HG02970 (cell line): ENCODE measurements around the gene CDH5.

Experiments
- ATAC-seq: cut with Tn5 transposase; IDR thresholded peaks from one replicate; pipeline ENCODE4 v1.9.1; 2021; ENCODE audit warnings: mild to moderate bottlenecking, moderate library complexity, moderate number of reproducible peaks; ENCODE audit not compliant: unreplicated experiment, low FRiP score

CDH5 gene

DNA sequence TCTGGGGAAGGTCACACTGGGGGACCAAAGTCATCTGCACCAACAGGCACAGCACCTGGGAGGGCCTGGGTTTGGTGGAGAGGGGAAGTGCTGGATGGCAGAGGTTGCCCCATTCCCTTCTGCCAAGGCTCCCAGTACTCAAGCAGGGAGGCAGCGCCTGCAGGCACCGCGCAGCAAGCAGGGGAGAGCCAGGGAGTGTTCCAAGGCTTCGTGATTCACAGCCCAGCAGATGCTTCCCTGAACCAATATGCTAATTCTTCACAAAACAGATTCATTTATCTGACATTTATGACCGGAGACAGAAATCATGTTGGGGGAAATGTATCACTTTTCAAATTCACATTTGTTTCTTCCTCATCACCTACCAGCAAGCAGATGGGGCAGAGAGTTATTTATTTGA lies 13.4 kb upstream of the CDH5 start:
- ATAC-seq: no peak

DNA sequence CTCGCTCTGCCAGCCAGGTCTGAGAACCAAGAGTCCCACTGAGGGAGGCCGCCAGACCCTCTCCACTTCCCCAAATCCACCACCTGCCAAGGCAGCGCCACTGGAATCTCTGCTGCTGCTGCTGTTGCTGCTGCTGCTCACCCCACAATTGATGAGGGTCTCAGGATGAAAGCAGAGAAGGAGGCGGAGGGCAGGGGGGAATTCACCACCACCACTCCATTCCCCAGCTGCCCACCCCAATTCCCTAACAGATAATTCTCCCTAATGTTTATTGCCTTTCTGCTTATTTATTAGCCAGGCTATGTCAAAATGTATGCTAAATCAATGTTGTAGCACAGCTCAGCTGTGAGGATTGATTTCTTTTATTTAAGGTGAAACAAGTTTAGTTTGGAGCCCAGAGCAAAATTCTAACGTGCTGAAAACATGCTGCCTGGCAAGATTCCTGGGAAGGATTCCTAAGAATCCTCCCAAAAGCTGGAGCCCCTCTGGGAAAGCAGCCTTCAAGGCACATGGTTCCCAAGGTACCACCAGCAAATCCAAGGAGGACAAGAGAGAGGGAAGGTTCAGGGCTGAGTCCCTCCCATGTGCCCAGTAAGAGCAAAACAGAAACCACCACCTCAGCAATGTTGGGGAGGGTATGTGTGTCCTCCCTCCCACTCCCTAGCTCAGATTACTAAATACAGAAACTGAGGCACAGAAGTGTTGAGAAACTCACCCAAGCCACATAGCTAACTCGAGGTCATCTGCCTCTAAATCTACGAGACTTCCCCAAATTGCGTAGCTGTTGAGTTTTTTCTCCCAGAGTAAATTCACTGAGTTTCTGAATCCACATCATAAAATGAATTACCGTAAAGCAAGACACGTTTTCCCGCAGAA lies 12.2 kb upstream of the CDH5 start:
- ATAC-seq: no peak

DNA sequence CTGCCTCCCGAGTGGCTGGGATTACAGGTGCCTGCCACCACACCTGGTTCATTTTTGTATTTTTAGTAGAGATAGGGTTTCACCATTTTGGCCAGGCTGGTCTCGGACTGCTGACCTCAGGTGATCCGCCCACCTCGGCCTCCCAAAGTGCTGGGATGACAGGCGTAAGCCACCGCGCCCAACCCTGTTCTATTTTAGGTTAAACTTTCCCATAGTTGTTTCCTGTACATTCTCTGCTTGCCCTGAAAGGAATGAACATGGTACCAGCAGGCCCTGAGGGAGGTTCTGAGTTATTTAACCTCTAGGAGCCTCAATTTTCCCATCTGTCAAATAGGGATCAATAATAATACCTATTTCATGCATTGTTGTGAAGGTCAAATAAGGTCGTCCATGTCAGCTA lies 11.0 kb upstream of the CDH5 start:
- ATAC-seq: no peak

DNA sequence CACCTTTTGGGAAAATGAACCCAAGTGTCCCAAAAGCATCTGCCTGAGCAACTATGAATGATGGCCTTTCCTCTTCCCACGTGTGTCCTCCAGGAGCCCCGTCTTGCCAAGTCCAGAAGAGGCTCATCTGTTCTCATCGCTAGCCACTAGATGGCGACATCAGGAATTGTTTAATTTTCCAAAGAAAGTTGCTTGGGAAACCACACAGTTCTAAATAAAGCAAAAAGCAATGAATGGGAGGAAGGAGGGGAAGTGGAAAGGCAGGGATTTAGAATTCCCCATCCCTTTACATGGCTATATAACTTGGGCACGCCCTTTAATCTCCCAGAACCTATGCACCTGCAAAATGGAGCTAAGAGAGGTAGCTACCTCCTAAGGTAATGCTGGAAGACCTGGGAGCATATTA lies 9.0 kb upstream of the CDH5 start:
- no peak for ATAC-seq

DNA sequence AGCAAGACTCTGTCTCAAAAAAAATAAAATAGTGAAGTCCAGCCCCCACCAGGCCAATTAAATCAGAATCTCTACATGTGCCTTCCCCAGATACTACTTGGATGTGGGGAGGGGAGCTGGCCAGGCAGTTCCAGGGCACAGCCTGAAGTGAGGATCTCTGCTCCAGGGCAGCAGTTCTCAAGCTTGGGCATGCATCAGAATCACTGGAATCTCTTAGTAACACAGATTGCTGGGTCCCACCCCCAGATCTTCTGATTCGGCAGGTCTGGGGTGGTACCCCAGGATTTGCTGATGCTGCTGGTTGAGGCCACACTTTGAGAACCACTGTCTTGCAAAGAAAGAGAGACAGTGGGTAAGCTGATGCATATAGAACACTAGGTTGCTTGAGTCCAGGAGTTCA lies 8.3 kb upstream of the CDH5 start:
- ATAC-seq: no peak

DNA sequence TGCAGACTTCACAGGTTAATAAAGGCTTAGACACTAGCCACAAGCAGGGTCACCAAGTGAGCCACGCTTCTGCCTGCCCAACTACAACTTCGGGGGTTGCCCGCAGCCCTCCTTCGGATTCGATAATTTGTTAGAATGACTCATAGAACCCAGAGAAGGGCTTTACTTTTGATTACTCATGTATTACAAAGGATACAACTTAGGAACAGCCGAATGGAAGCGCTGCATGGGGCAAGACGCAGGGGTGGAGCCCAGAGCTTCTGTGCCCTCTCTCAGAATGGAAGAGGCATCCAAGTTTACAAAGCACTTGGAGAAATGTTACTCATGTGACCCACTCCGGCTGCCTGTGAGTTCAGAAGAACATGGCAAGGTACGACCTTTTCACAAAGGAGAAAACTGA lies 7.5 kb upstream of the CDH5 start:
- no peak for ATAC-seq

DNA sequence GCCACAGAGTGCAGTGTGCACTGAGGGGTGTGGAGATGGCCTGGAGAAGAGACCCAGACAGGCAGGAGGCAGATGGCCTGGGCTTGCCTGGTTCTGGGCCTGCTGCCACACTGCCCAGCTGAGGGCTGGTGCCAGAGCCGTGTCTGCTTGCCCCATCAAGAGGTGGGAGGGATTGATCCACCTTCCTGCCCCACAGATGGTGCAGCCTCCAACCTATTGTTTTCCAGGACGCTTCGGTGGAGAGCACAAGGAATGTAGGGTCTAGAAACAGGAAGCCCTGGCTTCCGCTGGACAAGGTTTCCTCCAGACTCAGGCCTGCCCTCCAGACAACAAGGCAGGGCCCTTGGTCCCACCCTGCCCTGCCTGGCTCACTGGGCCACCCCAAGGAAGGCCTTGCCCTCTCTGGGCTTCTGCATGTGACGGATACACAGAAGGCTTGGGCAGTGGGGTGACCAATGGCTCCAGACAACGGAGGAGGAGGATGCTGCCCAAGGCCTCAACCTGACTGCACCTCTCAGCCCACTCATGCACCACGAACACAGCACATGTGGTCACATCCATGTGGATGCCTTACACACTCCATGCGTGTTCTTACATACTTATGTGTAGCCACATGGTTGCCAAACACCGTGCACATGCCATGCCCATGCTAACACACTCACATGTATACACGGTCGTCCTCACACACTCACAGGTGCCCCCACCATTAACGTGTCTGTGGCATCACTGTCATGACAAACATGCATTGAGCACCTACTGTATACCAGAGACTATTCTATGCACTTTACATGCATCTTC lies 6.5 kb upstream of the CDH5 start:
- ATAC-seq: no peak

DNA sequence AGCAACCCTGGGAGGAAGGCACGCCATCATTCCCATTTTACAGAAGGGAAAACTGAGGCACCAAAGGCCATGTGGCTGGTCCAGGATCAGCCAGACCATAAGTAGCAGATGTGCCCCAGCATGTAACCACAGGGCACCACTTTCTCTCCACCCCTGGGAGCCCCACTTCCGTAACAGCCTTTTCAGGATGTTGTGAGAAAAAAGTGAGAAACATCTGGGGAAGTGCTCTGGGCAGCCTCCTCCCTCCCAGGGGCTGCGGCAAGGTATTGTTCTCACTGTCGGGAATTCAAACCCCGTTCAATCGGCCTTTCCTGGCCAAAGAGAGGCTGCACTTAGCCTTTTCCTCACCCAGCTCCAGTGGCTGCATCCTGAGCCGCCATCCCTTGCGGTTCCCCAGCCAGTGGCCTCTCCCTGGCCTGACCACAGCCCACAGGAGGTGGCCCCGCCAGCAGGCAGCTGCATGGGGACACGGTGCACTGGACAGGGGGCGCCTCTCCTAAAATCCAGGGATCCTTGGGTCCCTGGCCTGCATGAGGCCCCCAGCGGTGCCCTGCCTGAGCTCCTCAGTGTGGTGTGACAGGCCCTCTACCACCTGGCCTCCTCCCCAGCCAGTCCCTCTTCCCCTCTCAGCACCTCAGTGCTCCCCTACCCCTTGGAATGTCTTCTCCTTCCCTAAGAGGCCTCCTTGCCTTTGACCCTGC lies 5.7 kb upstream of the CDH5 start:
- no peak for ATAC-seq

DNA sequence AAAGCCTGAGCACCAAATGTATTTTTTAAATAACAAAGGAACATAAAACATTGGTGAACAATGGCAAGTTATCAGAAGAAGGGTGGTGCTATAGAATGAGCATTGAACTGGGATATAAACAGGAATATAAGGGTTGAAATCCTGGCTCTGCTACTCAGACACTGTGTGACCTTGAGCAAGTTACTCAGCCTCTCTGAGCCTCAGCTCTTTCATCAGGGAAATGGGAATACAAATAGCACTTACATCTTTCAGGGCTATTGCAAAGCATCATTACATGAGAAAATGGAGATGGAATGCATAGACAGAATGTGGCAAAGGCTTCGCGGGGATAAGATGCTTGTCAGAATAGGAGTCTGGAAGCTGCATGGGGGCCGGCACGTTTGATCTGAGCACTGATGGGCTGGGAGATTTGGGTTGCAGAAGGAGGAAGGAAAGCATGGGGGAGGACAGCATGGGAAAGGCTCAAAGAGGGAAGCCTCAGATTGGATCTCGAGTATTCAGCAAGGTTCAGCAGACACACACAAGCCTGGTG lies 4.8 kb upstream of the CDH5 start:
- ATAC-seq: no peak

DNA sequence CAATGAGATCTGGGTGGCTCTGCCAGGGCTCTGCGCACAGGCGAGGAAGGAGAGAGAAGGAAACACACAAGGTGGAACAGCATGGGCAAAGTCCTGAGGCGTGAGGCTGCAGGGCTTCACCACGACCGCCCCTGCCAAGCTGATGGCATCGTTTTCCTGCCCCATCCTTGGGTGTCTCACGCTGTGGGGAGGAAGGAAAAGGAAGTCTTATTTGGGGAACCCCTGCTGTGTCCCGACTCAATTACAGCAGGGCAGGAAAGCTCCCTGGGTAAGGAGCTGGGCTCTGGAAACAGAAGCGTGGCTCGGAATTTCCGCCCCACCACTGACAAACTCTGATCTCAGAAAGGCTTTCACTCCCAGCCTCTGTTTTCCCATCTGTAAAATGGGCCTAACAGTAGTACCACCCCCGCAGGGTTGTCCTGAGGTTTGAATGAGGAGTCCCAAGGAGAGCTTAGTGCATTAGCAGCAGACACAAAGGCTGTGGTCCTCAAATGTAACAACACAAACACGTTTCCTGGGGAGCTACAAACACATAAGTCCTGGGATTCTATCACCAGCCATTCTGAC lies 3.2 kb upstream of the CDH5 start:
- ATAC-seq: no peak

DNA sequence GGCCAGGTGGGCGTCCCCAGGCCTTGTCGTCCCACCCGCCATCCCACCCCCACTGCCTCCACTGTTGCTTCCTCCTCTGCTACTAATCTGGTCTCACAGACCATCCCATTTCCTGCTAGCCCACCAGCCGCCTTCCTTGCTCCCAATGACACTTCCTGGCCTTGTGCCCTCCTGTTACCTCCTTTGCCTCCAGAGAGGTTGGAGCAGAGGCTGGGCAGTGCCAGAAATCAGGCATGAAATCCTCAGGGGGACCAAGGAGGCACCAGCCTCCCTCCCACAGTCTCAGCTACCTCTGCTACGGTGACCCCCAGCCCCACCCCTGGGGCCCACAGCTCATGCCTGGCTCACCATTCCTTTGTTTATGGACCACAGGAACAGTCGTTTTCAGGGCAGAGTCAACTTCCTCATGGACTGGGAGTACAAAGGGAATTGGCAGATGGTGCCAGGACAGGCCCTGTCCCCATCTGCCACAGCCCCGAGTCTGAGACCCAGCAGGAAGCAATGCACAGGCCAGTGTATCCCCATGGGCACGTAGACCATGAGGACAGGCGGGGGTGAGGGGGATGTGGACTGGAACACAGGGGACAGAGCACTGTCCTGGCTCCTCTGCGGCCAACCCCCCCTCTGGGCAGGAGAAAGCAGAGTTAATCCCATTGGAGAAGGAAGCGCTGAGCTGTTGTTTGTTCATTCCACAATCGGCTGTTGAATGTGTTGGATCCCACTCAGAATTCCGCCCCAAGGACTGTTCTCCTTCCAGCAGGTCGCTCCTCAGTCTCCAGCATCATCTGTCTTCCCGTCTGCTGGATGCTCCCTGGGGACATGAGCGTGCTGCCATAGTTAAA lies 2.2 kb upstream of the CDH5 start:
- no peak for ATAC-seq

DNA sequence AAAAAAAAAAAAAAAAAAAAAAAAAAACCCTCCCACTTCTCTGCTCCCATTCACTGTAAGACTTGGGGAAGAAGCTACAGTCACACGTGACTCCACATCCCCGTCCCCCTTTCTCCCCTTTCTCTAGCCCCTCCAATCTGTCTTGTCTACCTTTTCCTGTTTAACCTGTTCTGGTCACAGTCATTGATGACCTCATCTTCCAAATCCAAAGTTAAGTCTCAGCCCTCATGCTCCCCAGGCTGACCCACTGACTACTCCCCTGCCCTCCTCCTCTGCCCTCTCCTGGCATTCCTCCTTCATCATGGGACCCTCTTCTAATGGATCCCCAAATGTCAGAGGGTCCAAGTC lies 1.6 kb upstream of the CDH5 start:
- ATAC-seq: no peak

DNA sequence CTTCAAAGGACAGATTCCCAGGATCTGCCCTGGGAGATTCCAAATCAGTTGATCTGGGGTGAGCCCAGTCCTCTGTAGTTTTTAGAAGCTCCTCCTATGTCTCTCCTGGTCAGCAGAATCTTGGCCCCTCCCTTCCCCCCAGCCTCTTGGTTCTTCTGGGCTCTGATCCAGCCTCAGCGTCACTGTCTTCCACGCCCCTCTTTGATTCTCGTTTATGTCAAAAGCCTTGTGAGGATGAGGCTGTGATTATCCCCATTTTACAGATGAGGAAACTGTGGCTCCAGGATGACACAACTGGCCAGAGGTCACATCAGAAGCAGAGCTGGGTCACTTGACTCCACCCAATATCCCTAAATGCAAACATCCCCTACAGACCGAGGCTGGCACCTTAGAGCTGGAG lies 840 bp upstream of the CDH5 start:
- no peak for ATAC-seq

DNA sequence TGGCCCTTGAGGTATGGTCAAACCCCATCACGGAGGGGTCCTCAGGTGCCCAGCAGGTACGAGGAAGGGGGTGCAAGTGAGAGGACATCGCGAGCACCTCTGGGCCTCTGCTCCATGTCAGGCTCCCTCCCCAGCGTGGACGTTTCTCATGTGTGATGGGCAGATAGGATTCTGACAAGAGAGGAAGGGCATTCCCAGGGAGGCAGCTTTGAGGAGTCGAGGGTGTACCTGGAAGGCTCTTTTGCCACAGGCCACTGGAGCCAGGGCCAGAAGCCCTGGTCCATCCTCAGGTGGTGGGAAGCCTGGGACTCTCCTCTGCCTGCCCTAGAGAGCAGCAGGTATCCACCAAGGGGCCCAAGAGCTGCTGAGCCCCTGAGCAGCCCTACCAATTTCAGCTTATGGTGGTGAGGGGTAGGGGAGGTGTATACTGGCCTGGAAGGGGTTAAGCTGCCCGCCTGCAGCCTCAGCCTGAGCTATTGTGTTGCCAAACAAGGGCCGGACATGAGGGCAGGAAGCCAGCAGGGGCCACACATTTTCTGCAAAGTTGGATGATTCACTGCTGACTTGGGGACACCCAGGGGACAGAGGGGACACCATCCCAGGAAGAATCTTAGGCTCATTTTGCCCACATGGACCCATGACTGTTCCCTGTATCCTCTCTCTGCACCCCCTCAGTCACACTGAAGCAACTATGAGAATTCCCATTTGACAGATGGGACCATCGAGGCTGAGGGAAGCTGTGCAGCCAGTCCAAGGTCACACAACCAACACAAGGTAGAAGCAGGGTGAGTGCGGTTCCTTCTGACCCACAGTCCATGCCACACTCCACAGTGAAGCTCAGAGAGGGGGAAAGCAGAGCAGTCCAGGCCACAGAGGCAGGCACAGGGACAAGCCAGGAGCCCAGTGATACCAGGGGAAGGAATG lies 1.7 kb downstream of the CDH5 start:
- ATAC-seq: no peak

DNA sequence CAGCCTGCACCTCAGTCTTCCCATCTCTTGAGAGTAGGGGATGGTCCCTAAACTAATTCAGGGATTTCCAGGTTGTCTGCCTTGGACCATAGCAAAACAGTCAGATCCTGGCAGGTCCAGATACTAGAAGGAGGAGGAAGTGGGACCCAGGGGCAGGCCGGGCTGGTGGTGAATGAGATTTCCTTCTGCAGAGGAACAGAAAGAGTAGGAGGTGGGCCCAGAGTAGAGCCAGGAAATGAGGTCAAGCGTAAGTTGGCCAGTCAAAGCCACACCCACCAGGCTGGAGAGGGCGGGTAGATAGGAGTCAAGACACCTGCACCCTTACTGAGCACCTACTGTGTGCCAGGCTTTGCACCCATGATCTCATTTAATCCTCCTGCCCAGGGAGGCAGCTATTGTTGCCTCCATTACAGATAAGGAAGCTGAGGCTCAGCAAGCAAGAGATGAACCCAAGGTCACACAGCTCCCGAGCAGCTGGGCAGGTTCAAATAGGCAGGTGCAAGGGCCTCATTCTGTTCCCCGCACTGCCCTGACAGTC lies 2.6 kb downstream of the CDH5 start:
- no peak for ATAC-seq

DNA sequence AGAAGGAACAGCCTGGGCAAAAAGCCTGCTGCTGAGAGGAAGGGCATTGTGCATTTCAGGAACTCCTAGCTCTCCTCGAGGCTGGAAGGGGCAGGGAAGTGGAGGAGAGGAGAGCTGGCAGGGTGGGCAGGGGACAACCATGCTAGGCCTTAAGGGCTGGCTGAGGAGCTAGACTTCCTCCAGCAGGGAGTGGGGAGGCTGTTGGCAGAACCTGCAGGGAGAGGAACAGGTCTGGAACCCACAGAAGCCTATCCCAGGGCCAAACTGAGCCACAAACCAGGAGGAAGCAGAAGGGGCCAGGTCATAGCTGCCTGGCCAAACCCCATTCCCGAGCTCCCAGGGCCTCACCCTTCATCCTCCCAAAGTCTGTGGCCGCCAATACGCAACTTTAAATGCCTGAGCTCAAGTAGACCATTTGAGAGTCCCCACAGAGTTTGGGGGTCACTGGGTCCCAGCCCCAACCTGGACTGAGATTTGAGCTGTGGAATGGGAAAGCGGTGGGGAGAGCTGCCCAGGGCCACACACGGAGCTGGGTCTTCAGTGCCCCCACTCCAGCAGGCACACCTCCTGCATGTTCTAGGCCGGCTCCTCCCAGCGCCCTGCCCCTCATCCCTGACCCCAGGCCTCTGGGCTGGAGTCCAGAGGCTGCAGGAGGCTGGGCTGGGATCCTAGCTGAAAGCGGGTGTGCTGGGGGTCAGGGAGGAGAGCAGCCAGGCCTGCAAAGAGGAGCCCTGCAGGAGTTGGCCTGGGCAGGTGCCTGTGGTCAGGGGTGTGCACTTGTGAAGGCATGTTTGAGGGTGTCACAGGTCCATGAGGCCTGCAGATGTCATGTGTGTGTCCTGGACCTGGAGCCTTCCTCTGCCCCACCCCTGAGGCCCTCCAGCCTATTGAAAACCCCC lies 4.5 kb downstream of the CDH5 start:
- ATAC-seq: no peak

DNA sequence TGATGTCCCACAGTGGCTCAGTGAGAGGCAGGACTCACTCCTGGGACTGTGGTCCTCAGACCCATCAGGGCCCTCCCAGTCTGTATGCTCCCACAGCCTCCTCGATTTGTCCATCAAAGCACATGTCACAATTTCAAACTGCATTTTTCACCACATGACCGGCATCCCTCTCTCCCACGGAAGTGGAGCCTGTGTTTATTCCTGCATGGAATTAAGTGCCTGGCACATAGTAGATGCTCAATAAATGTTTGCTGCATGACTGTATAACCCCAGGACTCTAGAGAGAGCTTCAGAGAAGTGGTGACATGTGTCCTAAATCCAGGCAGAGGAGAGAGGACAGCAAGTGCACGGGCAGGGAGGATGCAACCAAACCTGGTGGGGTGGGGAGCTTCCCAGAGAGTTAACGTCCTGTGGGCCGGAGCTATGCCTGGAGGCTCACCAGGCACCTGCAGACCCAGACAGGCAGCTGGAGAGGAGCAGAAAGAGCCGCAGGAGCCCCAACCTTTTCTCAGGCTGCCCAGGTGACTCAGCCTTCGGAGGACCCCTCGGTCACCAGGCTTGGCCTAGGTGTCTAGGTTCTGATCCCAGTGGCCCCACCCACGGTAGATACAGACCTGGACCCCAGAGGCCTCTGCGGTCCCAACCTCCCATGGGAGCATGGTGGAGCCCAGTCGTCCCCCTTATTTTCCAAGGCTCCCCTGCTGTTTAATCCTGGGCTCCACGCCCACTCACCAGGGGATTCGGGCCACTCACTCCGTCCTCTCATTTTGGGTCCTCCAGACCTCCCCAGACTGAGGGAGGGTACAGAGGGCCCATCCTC lies 5.8 kb downstream of the CDH5 start:
- ATAC-seq: no peak
